H9 (cell line): ENCODE data around the gene OLIG3. TPM values are rescaled to one million over a fixed set of nuclear protein-coding genes. Genes with fewer than 3 reads are reported as not detected.

ENCODE experiments used
- DNase-seq: peaks from one replicate; pipeline ENCODE4 v3.0.0-alpha.2; 2017
- H2AFZ ChIP-seq: one replicate; pipeline ENCODE4 v1.6.1; 2013; ENCODE audit warnings: mild to moderate bottlenecking, low read length, control low read depth, moderate library complexity
- H2AK5ac ChIP-seq: 2 replicates; pipeline ENCODE4 v1.6.1; 2013; ENCODE audit warnings: low read length, control low read depth, mixed read lengths; ENCODE audit not compliant: insufficient read length
- H2BK120ac ChIP-seq: one replicate; pipeline ENCODE4 v1.6.1; 2013; ENCODE audit warnings: low read depth, mild to moderate bottlenecking, low read length, control low read depth, inconsistent platforms; ENCODE audit not compliant: poor library complexity, severe bottlenecking
- H2BK12ac ChIP-seq: 2 replicates; pipeline ENCODE4 v1.6.1; 2013; ENCODE audit warnings: low read length, control low read depth, mixed read lengths, low read depth; ENCODE audit not compliant: insufficient read length
- H2BK15ac ChIP-seq: 2 replicates; pipeline ENCODE4 v1.6.1; 2013; ENCODE audit warnings: low read depth, low read length, control low read depth
- H2BK20ac ChIP-seq: one replicate; pipeline ENCODE4 v1.6.1; 2013; ENCODE audit warnings: low read depth, mild to moderate bottlenecking, low read length, control low read depth, inconsistent platforms; ENCODE audit not compliant: poor library complexity, severe bottlenecking
- H2BK5ac ChIP-seq: 2 replicates; pipeline ENCODE4 v1.6.1; 2013; ENCODE audit warnings: low read length, control low read depth, mixed read lengths; ENCODE audit not compliant: insufficient read length
- H3K14ac ChIP-seq: 2 replicates; pipeline ENCODE4 v1.6.1; 2013; ENCODE audit warnings: low read length, control low read depth; ENCODE audit not compliant: insufficient read depth
- H3K18ac ChIP-seq: 2 replicates; pipeline ENCODE4 v1.6.1; 2013; ENCODE audit warnings: low read depth, mild to moderate bottlenecking, mixed read lengths, low read length, control low read depth; ENCODE audit not compliant: insufficient read length
- H3K23ac ChIP-seq: 2 replicates; pipeline ENCODE4 v1.6.1; 2013; ENCODE audit warnings: low read length, control low read depth, mixed read lengths, low read depth; ENCODE audit not compliant: insufficient read length
- H3K23me2 ChIP-seq: 2 replicates; pipeline ENCODE4 v1.6.1; 2013; ENCODE audit warnings: low read depth, mild to moderate bottlenecking, mixed read lengths, low read length, control low read depth; ENCODE audit not compliant: insufficient read length, poor library complexity, severe bottlenecking
- H3K27ac ChIP-seq: 2 replicates; pipeline ENCODE4 v1.5.1; 2013; ENCODE audit warnings: low read length, control low read depth, mixed read lengths, low read depth; ENCODE audit not compliant: insufficient read length
- H3K27me3 ChIP-seq: 2 replicates; pipeline ENCODE4 v1.6.1; 2013; ENCODE audit warnings: low read length, control low read depth, inconsistent platforms; ENCODE audit not compliant: insufficient read depth
- H3K4ac ChIP-seq: 2 replicates; pipeline ENCODE4 v1.6.1; 2013; ENCODE audit warnings: low read depth, mild to moderate bottlenecking, control low read depth, inconsistent platforms, low read length, moderate library complexity
- H3K4me1 ChIP-seq: 2 replicates; pipeline ENCODE4 v1.6.1; 2013; ENCODE audit warnings: low read length, control low read depth, inconsistent platforms; ENCODE audit not compliant: insufficient read depth
- H3K4me2 ChIP-seq: 2 replicates; pipeline ENCODE4 v1.6.1; 2013; ENCODE audit warnings: low read length, control low read depth, mixed read lengths; ENCODE audit not compliant: insufficient read length, insufficient read depth
- H3K56ac ChIP-seq: 2 replicates; pipeline ENCODE4 v1.6.1; 2013; ENCODE audit warnings: low read depth, mild to moderate bottlenecking, mixed read lengths, low read length, control low read depth; ENCODE audit not compliant: insufficient read length
- H3K79me1 ChIP-seq: 2 replicates; pipeline ENCODE4 v1.6.1; 2013; ENCODE audit warnings: low read depth, mild to moderate bottlenecking, moderate library complexity, low read length, control low read depth, inconsistent platforms; ENCODE audit not compliant: insufficient read depth, poor library complexity, severe bottlenecking
- H3K79me2 ChIP-seq: 2 replicates; pipeline ENCODE4 v1.6.1; 2013; ENCODE audit warnings: low read length, control low read depth, inconsistent platforms; ENCODE audit not compliant: insufficient read depth
- H3K9ac ChIP-seq: 2 replicates; pipeline ENCODE4 v1.6.1; 2013; ENCODE audit warnings: low read length, control low read depth, mixed read lengths; ENCODE audit not compliant: insufficient read length; ENCODE audit errors: extremely low read depth
- H3K9me3 ChIP-seq: one replicate; pipeline ENCODE4 v1.6.1; 2013; ENCODE audit warnings: low read depth, low read length, inconsistent platforms; ENCODE audit not compliant: control insufficient read depth
- H3T11ph ChIP-seq: one replicate; pipeline ENCODE4 v1.6.1; 2013; ENCODE audit warnings: mild to moderate bottlenecking, low read length, control low read depth, inconsistent platforms
- H4K20me1 ChIP-seq: one replicate; pipeline ENCODE4 v1.6.1; 2013; ENCODE audit not compliant: control insufficient read depth, insufficient read length, insufficient read depth
- H4K5ac ChIP-seq: 2 replicates; pipeline ENCODE4 v1.6.1; 2013; ENCODE audit warnings: low read depth, mild to moderate bottlenecking, mixed read lengths, low read length, control low read depth; ENCODE audit not compliant: insufficient read length
- H4K8ac ChIP-seq: replicated peaks from 2 replicates; pipeline ENCODE4 v1.6.1; 2013; ENCODE audit warnings: low read length, control low read depth, mixed read lengths, low read depth; ENCODE audit not compliant: insufficient read length
- H4K91ac ChIP-seq: 2 replicates; pipeline ENCODE4 v1.6.1; 2013; ENCODE audit warnings: low read depth, mild to moderate bottlenecking, moderate library complexity, mixed read lengths, low read length, control low read depth; ENCODE audit not compliant: insufficient read length
- H3K27ac Mint-ChIP-seq, 3 experiments: 2 replicates in 2 of 3; 3 replicates in 1 of 3; pipeline ENCODE4 v1.8.0; 2020 to 2021; ENCODE audit warnings: mixed read lengths in 3 of 3, mild to moderate bottlenecking in 1 of 3, moderate library complexity in 1 of 3
- H3K27me3 Mint-ChIP-seq: 2 replicates; pipeline ENCODE4 v1.8.0; 2021; ENCODE audit warnings: low read depth, mild to moderate bottlenecking, moderate library complexity, mixed read lengths
- H3K36me3 Mint-ChIP-seq, 3 experiments: 2 replicates in 2 of 3; 3 replicates in 1 of 3; pipeline ENCODE4 v1.8.0; 2020 to 2021; ENCODE audit warnings: low read depth in 3 of 3, mixed read lengths in 3 of 3; ENCODE audit not compliant: insufficient read depth in 1 of 3
- H3K4me1 Mint-ChIP-seq, 2 experiments: 2 replicates each; pipeline ENCODE4 v1.8.0; 2020; ENCODE audit warnings: mixed read lengths in 2 of 2
- H3K4me3 Mint-ChIP-seq, 2 experiments: 2 replicates in 1 of 2; 3 replicates in 1 of 2; pipeline ENCODE4 v1.8.0; 2020 to 2021; ENCODE audit warnings: mild to moderate bottlenecking in 2 of 2, mixed read lengths in 2 of 2, moderate library complexity in 1 of 2
- H3K9me3 Mint-ChIP-seq, 2 experiments: 2 replicates in 1 of 2; 3 replicates in 1 of 2; pipeline ENCODE4 v1.8.0; 2020; ENCODE audit warnings: mild to moderate bottlenecking in 2 of 2, mixed read lengths in 2 of 2, moderate library complexity in 1 of 2
- CTCF ChIP-seq: fragments of 200-600 bp; sonication (generic); conservative IDR thresholded peaks from 3 replicates; pipeline ENCODE4 v1.8.0; 2021; ENCODE audit warnings: antibody characterized with exemption, mild to moderate bottlenecking
- WGBS: extraction: QIAGEN DNeasy Blood & Tissue Kit; methylation state at CpG from one replicate; pipeline ENCODE4 v1.1.7; 2013; ENCODE audit warnings: missing lambda C conversion rate, low lambda C conversion rate, mixed read lengths; ENCODE audit not compliant: insufficient read length; ENCODE audit errors: extremely low coverage; 5-methylcytosine and 5-hydroxymethylcytosine counted together
- total RNA-seq: library from RNA; stranded (reverse); gene quantifications from 2 replicates; pipeline ENCODE4 v1.2.1, GENCODE V29; 2021

The OLIG3 gene
- total RNA-seq, 1 experiment from 2014 or later: 0.22 TPM

GRCh38 chr6:137522831-137523230 is 28.6 kb upstream of the OLIG3 start:
- Histone ChIP-seq H3K79me2 (no peaks in the 10 kb centered on the region), H3K27ac (no peak overlapping the region), H2BK12ac (no peak overlapping the region), H2AFZ (no peak overlapping the region), H2BK5ac (no peak overlapping the region), H3K18ac (no peak overlapping the region), H2BK15ac (no peak overlapping the region), H3K23ac (no peak overlapping the region), H4K8ac (no peak overlapping the region), H3K9me3 (no peaks in the 10 kb centered on the region), H3K9ac (no peak overlapping the region), H3K4ac (no peak overlapping the region), H3K4me1 (peaks cover 11% of the 10 kb centered on the region), H3K79me1 (no peaks in the 10 kb centered on the region), H3K27me3 (no peaks in the 10 kb centered on the region; the same call in 1 of the 2 replicates), H3K23me2 (no peaks in the 10 kb centered on the region), H4K20me1 (no peaks in the 10 kb centered on the region), H3T11ph (no peak overlapping the region), H2BK20ac (no peak overlapping the region), H4K91ac (no peak overlapping the region), H3K4me2 (no peak overlapping the region), H3K56ac (no peak overlapping the region), H4K5ac (no peak overlapping the region), H2BK120ac (no peak overlapping the region), H3K14ac (no peak overlapping the region), H2AK5ac (no peak overlapping the region)
- Mint-ChIP-seq H3K36me3 (peaks cover 0 to 16% (median 4%) of the 10 kb centered on the region in 3 experiments; a peak in 4 of 7 replicates), H3K27ac (peak overlapping the region in 1 of 3 experiments; percentile 40; a peak in 2 of 7 replicates), H3K4me1 (peaks cover 49 to 63% of the 10 kb centered on the region in 2 experiments), H3K9me3 (peaks cover 15% of the 10 kb centered on the region in 2 experiments), H3K27me3 (peaks cover 25% of the 10 kb centered on the region), H3K4me3 (no peak overlapping the region; a peak in 1 of 5 replicates)
- TF ChIP-seq CTCF: no peak
- no peak for DNase-seq
- no CpG with 5 or more reads among the region's 7 CpGs for WGBS
